Left lung (tissue), 10 donors: ENCODE measurements around the gene NUP85. TPM values are rescaled to one million over a fixed set of nuclear protein-coding genes. Genes with fewer than 3 reads are reported as not detected.

Experiments
- ATAC-seq: fragments of 200-7000 bp; cut with Tn5 transposase; one replicate; pipeline ENCODE4 v1.9.1; 2020; ENCODE audit warnings: moderate library complexity
- DNase-seq, 4 donors: peaks; one replicate each; pipeline ENCODE4 v3.0.0-alpha.2; 2013 to 2020
- H3K27ac ChIP-seq, 2 donors: fragments of 200-600 bp; sonication (generic) in 1 of 2; one replicate each; pipeline versions ENCODE4 v1.5.0 to v1.8.0; 2020 to 2021
- H3K27me3 ChIP-seq, 2 donors: fragments of 200-600 bp; sonication (generic) in 1 of 2; one replicate each; pipeline versions ENCODE4 v1.5.0 to v1.8.0; 2020 to 2021
- H3K36me3 ChIP-seq, 2 donors: fragments of 200-600 bp; sonication (generic) in 1 of 2; one replicate each; pipeline versions ENCODE4 v1.5.0 to v1.8.0; 2020 to 2021
- H3K4me1 ChIP-seq, 2 donors: fragments of 200-600 bp; one replicate each; pipeline ENCODE4 v1.8.0; 2021
- H3K4me3 ChIP-seq, 2 donors: fragments of 200-600 bp; sonication (generic) in 1 of 2; one replicate each; pipeline versions ENCODE4 v1.5.0 to v1.8.0; 2020 to 2021; ENCODE audit warnings: mild to moderate bottlenecking in 1 of 2
- H3K9me3 ChIP-seq, 2 donors: fragments of 200-600 bp; sonication (generic) in 1 of 2; one replicate each; pipeline versions ENCODE4 v1.5.0 to v1.8.0; 2020 to 2021
- CTCF ChIP-seq, 2 donors: fragments of 200-600 bp; sonication (generic) in 1 of 2; IDR thresholded peaks; one replicate each; pipeline versions ENCODE4 v1.5.0 to v1.8.0; 2021; ENCODE audit warnings: antibody characterized with exemption in 2 of 2
- intact Hi-C, 2 donors: fragments of 100-400 bp; cut with DNase I; formaldehyde crosslinking; loops; one replicate each; pipeline versions ENCODE4 v1.11.2 to v1.14.2; 2022
- polyA plus RNA-seq, 6 donors: library from polyadenylated mRNA; unstranded; fragments of 120-200 nt; gene quantifications; one replicate each; pipeline ENCODE4 v1.2.1, GENCODE V29; 2013; ENCODE audit not compliant: insufficient read length in 6 of 6
- total RNA-seq, 2 donors: library from RNA; stranded (reverse); fragmentation: NEBNext Ultra II Directional; extraction: Animal tissue kit (Norgen Biotek cat#: 25700); gene quantifications; one replicate each; pipeline ENCODE4 v1.2.1, GENCODE V29; 2021
- donor health status: DM: no; HTN: yes; CAD: no.
- donor health status: DM: no; HTN: no; CAD: no.

The NUP85 gene
- total and polyA plus RNA-seq, 8 donors = 53.3 to 101 (median 78.4) TPM

DNA sequence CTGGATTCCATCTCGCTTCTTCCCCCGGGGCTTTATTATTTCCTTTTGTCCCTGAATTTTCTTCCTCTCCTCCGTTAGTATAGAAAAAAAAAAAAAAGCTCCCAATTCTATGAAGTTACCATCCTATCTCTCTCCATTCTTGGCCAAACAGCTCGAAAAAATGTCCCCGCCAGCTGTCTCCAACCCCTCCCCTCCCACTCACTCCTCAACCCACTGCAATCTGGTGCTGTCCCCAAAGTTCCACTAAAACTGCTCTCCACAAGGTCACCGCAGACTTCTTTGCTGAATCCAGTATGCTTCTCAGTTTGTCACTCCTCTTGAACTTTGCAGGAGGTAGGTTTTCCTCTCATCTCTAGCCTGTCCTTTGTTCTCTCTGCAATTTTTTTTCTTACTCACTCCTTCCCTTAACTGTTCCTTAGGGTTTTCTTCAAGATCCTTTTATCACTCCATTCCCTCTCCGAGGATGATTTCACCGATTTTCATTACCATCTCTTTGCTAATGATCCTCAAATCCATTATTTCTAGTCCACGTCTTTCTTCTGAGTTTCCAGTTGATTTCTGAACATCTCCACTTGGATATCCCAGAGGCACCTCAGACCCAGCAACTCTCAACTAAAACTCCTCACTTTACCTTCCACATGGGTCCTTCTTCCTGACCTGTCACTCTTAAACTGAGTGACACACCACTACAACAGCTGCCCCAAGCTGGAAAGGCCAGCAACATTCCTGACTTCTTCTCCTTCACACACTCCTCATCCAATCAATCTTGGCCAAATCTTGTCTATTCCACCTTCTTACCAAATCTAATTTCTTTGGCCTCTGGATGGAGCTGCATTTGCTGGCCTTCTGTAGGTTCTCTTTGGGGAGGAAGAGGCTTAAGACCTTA, 21.2 kb upstream of the NUP85 start:
- TF ChIP-seq CTCF (IDR thresholded peaks at IDR 0.05) = no peak
- intact Hi-C loops = no loop called here
- H3K27ac ChIP-seq = no peak overlapping the region
- H3K4me3 ChIP-seq = no peak overlapping the region
- H3K36me3 ChIP-seq = peaks cover 0 to 11% of the 10 kb centered on the region in 2 donors
- ATAC-seq (no peak), DNase-seq (no peak)
- peaks cover 0 to 29% of the 10 kb centered on the region in 2 donors for H3K4me1 ChIP-seq
- no peaks in the 10 kb centered on the region for H3K27me3 ChIP-seq
- H3K9me3 ChIP-seq = no peaks in the 10 kb centered on the region

DNA sequence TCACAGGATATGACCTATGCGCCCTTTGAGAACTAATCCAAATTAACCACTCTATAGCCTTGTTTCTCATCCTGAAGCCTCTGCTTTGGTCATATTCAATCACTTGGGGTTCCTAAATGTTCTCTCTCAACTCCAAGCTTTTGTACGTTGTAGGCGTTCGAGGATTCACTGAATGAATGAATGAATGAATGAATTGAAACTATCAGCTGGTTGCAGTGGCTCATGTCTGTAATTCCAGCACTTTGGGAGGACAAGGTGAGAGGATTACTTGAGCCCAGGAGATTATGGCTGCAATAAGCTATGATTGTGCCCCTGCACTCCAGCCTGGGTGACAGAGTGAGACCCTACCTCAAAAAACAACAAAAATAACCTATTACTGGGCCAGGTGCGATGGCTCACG, 16.9 kb upstream of the NUP85 start:
- ATAC-seq = no peak

DNA sequence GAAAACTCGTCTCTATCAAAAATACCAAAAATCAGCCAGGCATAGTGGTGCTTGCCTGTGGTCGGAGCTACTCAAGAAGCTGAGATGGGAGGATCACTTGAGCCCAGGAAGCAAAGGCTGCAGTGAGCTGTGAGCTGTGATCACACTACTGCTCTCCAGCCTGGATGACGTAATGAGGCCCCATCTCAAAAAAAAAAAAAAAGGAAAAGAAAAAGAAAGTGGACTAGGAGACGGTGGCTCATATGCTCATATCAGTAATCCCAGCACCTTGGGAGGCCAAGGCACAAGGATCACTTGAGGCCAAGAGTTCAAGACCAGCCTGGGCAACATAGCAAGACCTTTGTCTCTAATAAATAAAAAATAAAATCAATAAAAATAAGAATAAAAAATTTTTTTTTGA, 13.9 kb upstream of the NUP85 start:
- peaks cover 0 to 5% of the 10 kb centered on the region in 2 donors for H3K4me1 ChIP-seq
- ATAC-seq (no peak), DNase-seq (peak in 1 of 4 donors; percentile 26)
- H3K4me3 ChIP-seq = no peak overlapping the region
- no peaks in the 10 kb centered on the region for H3K9me3 ChIP-seq
- H3K27me3 ChIP-seq = no peaks in the 10 kb centered on the region
- H3K36me3 ChIP-seq = no peaks in the 10 kb centered on the region
- intact Hi-C loops = no loop called here
- TF ChIP-seq CTCF (IDR thresholded peaks at IDR 0.05) = no peak
- no peak overlapping the region for H3K27ac ChIP-seq

More for the DNA sequence above, 16.9 kb upstream of the NUP85 start:
- intact Hi-C loops = no loop called here
- no peak for DNase-seq
- no peak overlapping the region for H3K27ac ChIP-seq
- H3K9me3 ChIP-seq = no peaks in the 10 kb centered on the region
- no peak for TF ChIP-seq CTCF (IDR thresholded peaks at IDR 0.05)
- H3K4me1 ChIP-seq = peaks cover 0 to 8% of the 10 kb centered on the region in 2 donors
- H3K36me3 ChIP-seq = no peaks in the 10 kb centered on the region
- H3K27me3 ChIP-seq = no peaks in the 10 kb centered on the region
- H3K4me3 ChIP-seq = no peak overlapping the region

GRCh38 chr17:75194879-75195278, 10.6 kb upstream of the NUP85 start:
- DNase-seq = no peak
- intact Hi-C loops = no loop called here
- Histone ChIP-seq H3K27ac (no peak overlapping the region), H3K9me3 (no peaks in the 10 kb centered on the region), H3K4me1 (no peaks in the 10 kb centered on the region), H3K36me3 (no peaks in the 10 kb centered on the region), H3K27me3 (no peaks in the 10 kb centered on the region), H3K4me3 (no peak overlapping the region)
- ATAC-seq = no peak
- TF ChIP-seq CTCF (IDR thresholded peaks at IDR 0.05) = no peak

GRCh38 chr17:75199886-75200618, 5.4 kb upstream of the NUP85 start:
- Histone ChIP-seq H3K9me3 (no peaks in the 10 kb centered on the region), H3K36me3 (no peaks in the 10 kb centered on the region), H3K27ac (no peak overlapping the region), H3K4me3 (no peak overlapping the region), H3K27me3 (no peaks in the 10 kb centered on the region), H3K4me1 (peaks cover 0 to 13% of the 10 kb centered on the region in 2 donors)
- TF ChIP-seq CTCF (IDR thresholded peaks at IDR 0.05) = no peak
- no peak for ATAC-seq
- intact Hi-C loops = loop anchor here in 1 of 2 donors (10.0 kb wide), 1 partner anchor 85 kb away; no protein-coding TSS in a partner anchor
- DNase-seq = no peak
